ENCODE measurements around the gene LRP1B.

The LRP1B gene

GRCh38 chr2:140641163-140641562 lies 1489.7 kb downstream of the LRP1B start:
- no peak for DNase-seq

GRCh38 chr2:140639628-140640027 lies 1491.2 kb downstream of the LRP1B start:
- DNase-seq: no peak

GRCh38 chr2:140630557-140630956 lies 1500.3 kb downstream of the LRP1B start:
- no peak for DNase-seq

GRCh38 chr2:140627885-140628284 lies 1502.9 kb downstream of the LRP1B start:
- no peak for DNase-seq

- no peak for DNase-seq
Observed at GRCh38 chr2:140627136-140627535, 1503.7 kb downstream of the LRP1B start.

DNA sequence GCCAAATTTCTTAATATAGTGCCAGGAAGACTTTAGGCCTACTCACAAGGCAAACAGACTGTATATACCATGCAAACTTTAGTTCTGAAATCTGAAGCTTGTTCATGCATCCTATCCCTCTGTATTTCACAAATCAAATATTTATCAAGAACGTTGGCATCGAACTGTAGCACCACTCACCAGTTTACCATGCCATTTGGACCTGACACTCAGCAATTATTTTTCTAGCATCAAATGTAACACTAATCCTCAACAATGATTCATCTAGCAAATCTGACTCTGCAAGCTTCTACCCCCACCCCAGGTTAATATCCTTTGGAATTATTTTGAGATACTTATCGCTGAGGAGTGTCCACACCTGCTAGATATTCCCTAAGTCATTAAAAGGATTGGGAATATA lies 1506.6 kb downstream of the LRP1B start:
- DNase-seq: no peak

GRCh38 chr2:140621583-140622362 lies 1509.0 kb downstream of the LRP1B start:
- DNase-seq: no peak

- no peak for DNase-seq
Observed at GRCh38 chr2:140604788-140605187, 1526.0 kb downstream of the LRP1B start.

- no peak for DNase-seq
Observed at GRCh38 chr2:140604096-140604495, 1526.7 kb downstream of the LRP1B start.

DNA sequence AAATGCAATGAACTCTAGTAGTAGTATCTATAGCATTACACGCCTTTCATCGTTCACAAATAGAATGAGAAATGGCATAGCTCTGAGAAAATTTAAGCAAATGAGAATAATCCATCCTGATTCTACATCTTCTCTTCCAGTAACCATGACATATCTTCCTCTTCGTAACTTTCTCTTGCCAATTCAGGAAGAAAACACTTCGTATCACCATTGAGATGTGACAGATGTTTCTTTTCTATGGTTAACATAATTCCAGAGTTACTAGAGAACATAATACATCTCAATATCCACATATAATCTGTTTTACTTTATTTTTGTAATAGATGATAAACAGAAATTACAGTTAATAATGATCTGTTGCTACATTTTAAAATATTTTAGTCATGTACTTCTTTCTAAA lies 1527.4 kb downstream of the LRP1B start:
- DNase-seq: no peak

DNA sequence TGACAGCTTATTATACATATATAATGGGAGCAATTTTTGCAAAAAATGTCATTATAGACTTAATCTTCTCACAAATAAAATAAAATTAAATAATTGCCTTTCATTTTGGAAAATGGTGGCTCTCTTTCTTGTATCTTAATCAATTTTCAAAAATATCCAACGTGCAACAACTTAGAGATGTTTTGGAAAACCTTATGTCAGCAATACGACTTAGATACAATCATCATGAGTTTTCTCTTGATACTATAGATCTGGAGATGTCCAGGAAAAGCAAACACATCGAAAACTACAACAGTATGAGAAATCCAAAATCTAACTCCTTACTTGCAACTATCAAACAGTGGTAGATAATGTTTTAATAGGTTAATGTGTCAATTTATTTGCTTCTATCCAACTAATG lies 1529.0 kb downstream of the LRP1B start:
- no peak for DNase-seq

DNA sequence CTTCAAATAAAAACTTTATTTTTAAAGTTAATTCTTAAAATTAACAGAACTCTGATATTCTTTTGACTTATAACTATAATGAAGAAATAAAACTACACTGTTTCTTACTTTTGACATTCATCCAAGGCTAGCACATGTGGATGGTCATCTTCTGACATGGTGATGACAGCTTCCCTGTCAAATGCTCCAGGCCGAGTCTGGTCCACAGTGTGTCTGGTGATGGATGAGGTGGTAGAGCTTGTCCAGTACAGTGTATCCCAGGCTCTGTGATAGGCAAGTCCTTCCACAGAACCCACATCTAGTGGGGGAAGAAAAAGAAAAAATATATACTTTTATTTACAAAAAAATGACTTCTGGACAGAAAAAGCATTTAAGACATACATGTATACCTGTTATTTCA lies 1529.5 kb downstream of the LRP1B start:
- DNase-seq: no peak

GRCh38 chr2:140600116-140600515 lies 1530.7 kb downstream of the LRP1B start:
- DNase-seq: no peak

DNA sequence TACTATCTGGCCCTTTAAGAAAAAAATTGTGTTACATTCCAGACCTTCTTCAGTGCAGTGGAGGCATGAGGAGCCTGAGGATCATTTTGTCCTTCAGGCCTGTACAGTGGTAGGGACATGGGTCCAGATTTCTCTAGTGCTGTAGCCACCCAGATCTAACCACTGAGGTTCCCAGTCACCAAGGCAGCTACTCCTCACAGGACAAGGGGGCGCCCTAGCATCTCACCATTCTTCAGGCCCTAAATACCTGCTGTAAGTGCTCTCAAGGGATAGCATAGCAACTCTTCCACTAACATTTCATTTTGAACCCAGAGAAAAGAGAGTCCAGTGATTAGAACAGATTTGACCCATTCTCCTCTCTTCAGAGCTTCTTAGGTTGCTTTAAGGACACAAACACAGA lies 1533.0 kb downstream of the LRP1B start:
- DNase-seq: no peak

DNA sequence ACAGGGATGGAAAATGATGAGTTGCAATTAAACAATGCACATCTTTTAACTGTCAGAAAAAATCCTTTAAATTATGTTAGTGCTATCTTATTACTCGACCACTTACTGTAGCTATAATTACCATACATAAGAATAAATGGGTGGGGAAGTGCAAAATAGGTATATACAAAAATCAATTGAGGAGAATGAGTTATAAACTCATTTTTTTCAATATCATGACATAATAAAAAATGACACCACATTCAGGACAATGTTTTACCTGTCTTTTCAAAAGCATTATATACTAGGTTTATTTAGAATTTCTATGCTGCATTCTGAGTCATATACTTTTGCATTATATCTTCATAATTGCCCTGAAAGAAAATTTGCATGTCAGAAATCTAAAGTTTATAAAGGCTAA lies 1533.6 kb downstream of the LRP1B start:
- DNase-seq: peak in 1 of 2 experiments; percentile 28

DNA sequence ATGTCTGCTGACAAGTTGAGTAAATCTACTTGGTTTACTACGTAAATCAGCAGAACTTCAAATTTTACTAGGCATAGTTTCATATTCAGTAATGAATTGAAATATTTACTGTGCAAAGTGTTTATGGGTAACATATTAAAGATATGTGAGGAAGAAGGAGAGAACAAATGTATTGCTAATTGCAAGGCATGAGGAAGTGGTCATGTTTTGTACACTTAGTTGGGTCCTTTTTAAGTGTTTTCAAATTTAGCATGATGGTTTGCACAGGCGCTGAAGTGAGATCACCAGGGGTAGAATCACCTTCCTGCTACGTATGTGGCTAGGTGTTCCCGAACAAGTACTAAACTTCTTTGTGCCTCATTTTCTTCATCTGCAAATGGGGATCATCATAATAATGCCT lies 1534.4 kb downstream of the LRP1B start:
- DNase-seq: no peak

DNA sequence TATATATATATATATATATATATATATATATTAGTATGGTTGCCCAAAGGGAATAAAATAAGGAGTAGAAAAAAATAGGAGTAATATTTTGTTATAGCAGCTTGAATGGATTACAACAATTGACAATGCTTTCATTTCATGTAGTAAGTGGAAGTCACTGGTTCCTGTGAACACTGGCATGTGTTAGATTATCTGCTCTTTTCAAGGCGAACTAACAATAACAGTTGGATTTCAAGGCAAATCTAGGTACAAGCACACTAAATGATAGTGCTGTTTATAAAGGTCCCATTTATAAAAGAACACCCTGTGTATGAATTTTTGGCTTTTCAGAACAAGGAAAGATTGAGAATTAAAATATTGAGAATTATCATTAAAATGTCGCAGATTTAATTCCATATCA lies 1535.7 kb downstream of the LRP1B start:
- no peak for DNase-seq

DNA sequence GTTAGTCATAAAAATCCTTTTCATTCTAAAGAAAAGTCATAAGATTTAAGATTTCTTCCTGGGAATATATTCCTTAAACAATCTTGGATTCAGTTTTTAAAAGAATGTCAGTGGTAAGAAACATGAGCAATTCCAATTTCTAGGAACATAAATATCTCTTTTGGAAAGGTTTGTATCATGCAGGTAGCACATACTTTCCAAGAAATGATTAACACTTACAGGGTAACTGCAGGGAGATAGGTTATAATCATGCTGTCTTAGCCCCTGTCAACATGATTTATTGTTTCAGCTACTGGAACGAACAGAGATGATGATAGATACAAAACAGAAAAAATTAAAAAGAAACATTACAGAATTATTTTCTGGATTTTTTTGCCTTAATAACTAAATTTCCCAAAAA lies 1537.7 kb downstream of the LRP1B start:
- DNase-seq: no peak

GRCh38 chr2:140589696-140590095 lies 1541.1 kb downstream of the LRP1B start:
- DNase-seq: no peak

GRCh38 chr2:140589273-140589672 lies 1541.5 kb downstream of the LRP1B start:
- no peak for DNase-seq

- DNase-seq: peak; percentile 9 to 38
Observed at GRCh38 chr2:140586379-140586778, 1544.4 kb downstream of the LRP1B start.

- no peak for DNase-seq
Observed at GRCh38 chr2:140585016-140585415, 1545.8 kb downstream of the LRP1B start.

DNA sequence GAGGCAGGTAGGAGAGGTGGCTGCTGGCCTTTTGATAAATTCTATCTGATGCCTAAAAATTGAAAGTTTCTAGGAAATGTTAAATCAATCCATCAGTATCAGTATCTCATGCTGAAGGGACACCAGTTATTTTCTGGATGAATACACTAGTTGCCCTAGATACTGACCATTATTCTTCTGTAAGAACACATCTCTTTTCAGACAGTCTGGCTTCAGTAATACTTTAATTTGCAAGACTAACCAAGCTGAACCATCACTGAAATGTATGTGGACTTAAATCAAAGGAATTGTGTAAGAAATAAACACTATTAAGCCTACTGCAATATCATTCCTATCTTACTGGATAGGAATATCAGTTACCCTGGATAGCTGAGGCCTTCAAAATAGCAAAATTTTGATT lies 1546.3 kb downstream of the LRP1B start:
- no peak for DNase-seq

DNA sequence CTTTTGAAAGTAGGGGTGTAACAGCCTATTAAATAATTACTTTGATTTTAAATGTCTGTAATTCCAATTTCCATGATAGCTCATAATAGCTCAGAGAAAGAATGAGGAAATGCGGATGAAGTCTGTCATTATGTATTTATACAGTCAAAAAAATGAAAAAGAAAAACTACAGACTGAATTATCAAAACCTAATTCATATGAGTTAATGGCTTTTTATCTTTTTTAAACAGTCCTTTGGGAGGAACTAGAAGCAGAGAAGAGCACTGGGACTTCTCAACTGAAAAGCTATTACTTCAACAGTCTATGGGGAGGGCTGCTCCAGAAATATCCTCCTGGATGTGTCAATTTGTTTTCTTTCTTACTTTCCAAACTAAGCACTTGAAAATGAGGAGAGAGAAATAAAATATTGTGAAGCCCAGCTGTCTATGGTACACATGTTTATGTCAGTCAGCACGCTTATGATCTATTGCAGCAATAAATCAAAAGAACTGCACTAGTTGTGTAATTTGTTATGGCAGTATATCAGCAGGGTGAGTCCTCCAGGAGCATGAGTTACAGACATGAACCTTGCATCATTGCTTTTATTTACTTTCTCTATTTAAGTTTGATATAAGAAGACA lies 1550.2 kb downstream of the LRP1B start:
- DNase-seq: no peak

DNA sequence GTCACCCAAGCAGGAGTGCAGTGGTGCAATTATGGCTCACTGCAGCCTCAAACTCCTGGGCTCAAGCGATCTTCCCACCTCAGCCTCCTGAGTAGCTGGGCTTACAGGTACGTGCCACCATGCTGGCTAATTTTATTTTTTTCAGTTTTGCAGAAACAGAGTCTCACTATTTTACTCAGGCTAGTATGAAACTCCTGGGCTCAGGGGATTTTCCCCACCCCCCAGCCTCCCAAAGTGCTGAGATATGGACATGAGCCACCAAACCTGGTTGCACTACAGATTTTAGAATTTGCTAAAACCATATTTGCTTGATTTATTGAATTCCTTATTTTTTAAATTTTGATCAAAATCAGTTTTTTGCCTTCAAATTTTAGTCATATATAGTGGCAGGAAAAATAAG lies 1553.4 kb downstream of the LRP1B start:
- no peak for DNase-seq

Data from NCI-H526 (cell line).